Stimulated activated naive CD8-positive, alpha-beta T cell treated with anti-CD3 and anti-CD28 coated beads, Interleukin-15, amount 100 ng/mL, for 72 hours (primary cell): Measurements from ENCODE around the gene SLC9C2.
"Not testable (repeated sequence)": the region's sequence is repeated elsewhere in the genome, so short reads cannot be mapped to it uniquely, and the experiment has no call there.

ENCODE experiments used
- ATAC-seq: fragments of 150-1000 bp; cut with Tn5 transposase; 2 replicates; pipeline ENCODE4 v1.10.0; 2021; ENCODE audit warnings: mild to moderate bottlenecking, moderate library complexity
- DNase-seq, 2 donors: peaks; one replicate each; pipeline ENCODE4 v3.0.0; 2021 to 2022
- H3K27ac Mint-ChIP-seq, 2 donors: one replicate each; pipeline ENCODE4 v1.8.0; 2022; ENCODE audit warnings: mild to moderate bottlenecking in 2 of 2, mixed read lengths in 2 of 2, moderate library complexity in 2 of 2
- H3K27me3 Mint-ChIP-seq: one replicate; pipeline ENCODE4 v1.8.0; 2022; ENCODE audit warnings: mixed read lengths
- H3K4me1 Mint-ChIP-seq: one replicate; pipeline ENCODE4 v1.8.0; 2022; ENCODE audit warnings: mild to moderate bottlenecking, mixed read lengths
- H3K4me3 Mint-ChIP-seq, 2 donors: one replicate each; pipeline ENCODE4 v1.8.0; 2022; ENCODE audit warnings: mild to moderate bottlenecking in 2 of 2, mixed read lengths in 2 of 2, moderate library complexity in 1 of 2
- H3K9me3 Mint-ChIP-seq, 2 donors: one replicate each; pipeline ENCODE4 v1.8.0; 2022; ENCODE audit warnings: mixed read lengths in 2 of 2

Gene SLC9C2

DNA sequence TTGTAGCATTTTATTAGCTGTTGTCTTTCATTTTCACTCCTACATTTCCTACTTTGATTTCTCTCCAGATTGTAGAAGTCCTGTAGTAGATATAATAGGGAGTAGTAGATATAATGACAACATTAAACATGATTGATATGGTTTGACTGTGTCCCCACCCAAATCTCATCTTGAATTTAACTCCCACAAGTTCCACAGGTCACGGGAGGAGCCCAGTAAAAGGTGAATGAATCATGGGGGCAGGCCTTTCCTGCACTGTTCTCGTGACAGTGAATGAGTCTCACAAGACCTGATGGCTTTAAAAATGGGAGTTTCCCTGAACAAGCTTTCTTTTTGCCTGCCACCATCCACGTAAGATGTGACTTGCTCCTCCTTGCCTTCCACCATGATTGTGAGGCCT lies 133.2 kb downstream of the SLC9C2 start:
- peaks cover 21% of the 10 kb centered on the region for H3K4me1 Mint-ChIP-seq
- DNase-seq (no peak), ATAC-seq (no peak)
- no peak overlapping the region for H3K4me3 Mint-ChIP-seq
- no peaks in the 10 kb centered on the region for H3K27me3 Mint-ChIP-seq
- H3K27ac Mint-ChIP-seq, result peak overlapping the region in 1 of 2 donors; percentile 81
- H3K9me3 Mint-ChIP-seq, result peaks cover 43 to 52% of the 10 kb centered on the region in 2 donors

DNA sequence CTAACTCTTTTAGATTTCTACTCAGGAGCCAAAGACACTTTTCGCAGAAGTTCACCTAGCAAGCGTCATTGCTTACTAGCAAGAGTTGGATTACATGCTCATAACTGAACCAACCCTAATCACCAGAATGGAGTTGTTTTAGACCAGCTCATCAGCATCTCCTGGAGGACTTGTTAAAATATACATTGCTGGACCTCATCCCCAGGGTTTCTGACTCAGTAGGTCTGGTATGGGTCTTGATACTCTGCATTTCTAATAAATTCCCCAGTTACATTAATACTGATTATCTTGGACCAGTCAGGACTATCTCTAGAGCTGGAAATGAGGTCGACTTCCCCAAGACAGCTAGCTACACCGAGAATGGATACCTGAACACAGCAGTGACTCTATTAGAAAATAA lies 135.4 kb downstream of the SLC9C2 start:
- no peak for DNase-seq

DNA sequence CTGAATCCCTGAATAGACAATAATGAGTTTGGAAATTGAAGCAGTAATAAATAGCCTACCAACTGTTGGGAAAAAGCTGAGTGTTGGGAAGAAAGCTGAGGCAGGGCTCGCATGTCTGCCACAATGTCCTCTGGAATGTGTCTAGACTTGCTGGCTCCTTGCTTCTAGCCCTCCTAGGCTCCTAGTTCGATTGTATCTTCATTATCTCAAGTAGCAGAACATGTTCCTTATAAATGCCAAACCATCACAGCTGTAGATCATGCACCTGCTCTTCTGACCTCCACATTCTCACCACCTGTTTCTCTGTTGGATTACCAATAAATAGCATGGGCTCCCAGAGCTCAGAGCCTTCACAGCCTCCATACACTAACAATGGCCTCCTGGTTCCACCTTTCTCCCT lies 138.7 kb downstream of the SLC9C2 start:
- H3K4me1 Mint-ChIP-seq, result peaks cover 23% of the 10 kb centered on the region
- not testable (repeated sequence) for H3K27ac Mint-ChIP-seq, DNase-seq, H3K4me3 Mint-ChIP-seq, H3K27me3 Mint-ChIP-seq, ATAC-seq
- H3K9me3 Mint-ChIP-seq, result peaks cover 36 to 54% of the 10 kb centered on the region in 2 donors

More for the DNA sequence above, 135.4 kb downstream of the SLC9C2 start:
- peaks cover 56 to 71% of the 10 kb centered on the region in 2 donors for H3K9me3 Mint-ChIP-seq
- peaks cover 6% of the 10 kb centered on the region for H3K4me1 Mint-ChIP-seq
- no peaks in the 10 kb centered on the region for H3K27me3 Mint-ChIP-seq
- no peak for ATAC-seq
- no peak overlapping the region for H3K27ac Mint-ChIP-seq
- H3K4me3 Mint-ChIP-seq, result no peak overlapping the region

DNA sequence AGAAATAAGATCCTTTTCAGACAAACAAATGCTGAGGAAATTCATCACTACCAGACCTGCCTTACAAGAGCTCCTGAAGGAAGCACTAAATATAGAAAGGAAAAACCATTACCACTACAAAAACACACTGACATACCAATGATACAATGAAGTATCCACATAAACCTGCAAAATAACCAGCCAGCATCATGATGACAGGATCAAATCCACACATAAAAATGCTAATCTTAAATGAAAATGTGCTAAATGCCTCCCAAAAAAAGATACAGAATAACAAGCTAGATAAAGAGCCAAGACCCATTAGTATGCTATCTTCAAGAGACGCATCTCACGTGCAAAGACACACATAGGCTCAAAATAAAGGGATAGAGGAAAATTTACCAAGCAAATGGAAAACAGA lies 140.2 kb downstream of the SLC9C2 start:
- not testable (repeated sequence) for H3K27ac Mint-ChIP-seq, DNase-seq, H3K4me3 Mint-ChIP-seq, ATAC-seq, H3K27me3 Mint-ChIP-seq
- Mint-ChIP-seq H3K4me1 (peaks cover 23% of the 10 kb centered on the region), H3K9me3 (peaks cover 30 to 47% of the 10 kb centered on the region in 2 donors)

DNA sequence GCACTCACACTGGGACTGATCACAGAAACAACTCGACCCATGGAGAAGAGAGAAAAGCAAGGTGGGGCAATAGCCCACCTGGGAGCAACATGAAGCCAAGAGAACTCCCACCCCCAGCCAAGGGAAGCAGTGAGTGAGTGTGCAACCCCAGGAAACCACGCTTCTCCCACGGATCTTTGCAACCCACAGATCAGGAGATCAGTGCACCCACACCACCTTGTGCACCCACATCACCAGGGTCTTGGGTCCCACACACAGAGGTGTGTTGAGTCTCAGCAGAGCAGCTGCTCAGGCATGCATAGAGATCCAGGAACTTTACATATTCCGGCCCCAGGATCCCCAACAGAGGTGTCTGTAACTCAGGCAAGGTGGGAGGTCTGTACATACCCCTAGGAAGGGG lies 143.0 kb downstream of the SLC9C2 start:
- H3K9me3 Mint-ChIP-seq, result peaks cover 21 to 30% of the 10 kb centered on the region in 2 donors
- DNase-seq (no peak), ATAC-seq (no peak)
- H3K4me1 Mint-ChIP-seq, result peaks cover 32% of the 10 kb centered on the region
- no peak overlapping the region for H3K27ac Mint-ChIP-seq
- H3K27me3 Mint-ChIP-seq, result no peaks in the 10 kb centered on the region
- H3K4me3 Mint-ChIP-seq, result no peak overlapping the region

DNA sequence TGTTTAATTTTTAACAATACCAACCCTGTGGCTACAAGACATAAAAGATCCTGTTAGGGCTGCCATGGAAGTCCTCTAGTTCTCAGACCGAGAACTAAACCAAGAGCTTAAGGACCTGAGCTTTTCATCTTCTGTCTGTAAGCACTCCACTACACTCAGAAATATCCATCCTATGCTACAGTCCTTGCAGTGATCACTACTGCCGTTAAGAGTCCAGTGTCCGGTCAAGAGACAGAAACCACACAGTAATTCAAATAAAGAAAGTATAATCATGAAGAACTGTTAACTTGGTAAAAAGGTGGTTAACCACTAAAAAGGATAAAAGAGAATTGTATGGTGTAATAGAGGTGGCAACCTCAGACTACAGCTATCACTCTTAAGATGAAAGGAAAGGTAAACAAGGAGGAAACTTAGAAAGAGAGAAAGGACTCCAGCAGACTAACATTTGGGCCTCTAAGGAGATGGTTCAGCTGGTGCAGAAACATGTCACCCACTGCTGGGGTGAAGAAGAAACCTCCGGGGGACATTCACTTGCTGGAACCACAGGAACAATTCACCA lies 147.8 kb downstream of the SLC9C2 start:
- H3K27ac Mint-ChIP-seq, result peak overlapping the region in 1 of 2 donors; percentile 75
- peaks cover 0 to 7% of the 10 kb centered on the region in 2 donors for H3K9me3 Mint-ChIP-seq
- H3K4me3 Mint-ChIP-seq, result peak overlapping the region; percentile 30 to 42
- H3K4me1 Mint-ChIP-seq, result peaks cover 33% of the 10 kb centered on the region
- ATAC-seq (peak; percentile 98), DNase-seq (peak in 1 of 2 donors; percentile 25)
- no peaks in the 10 kb centered on the region for H3K27me3 Mint-ChIP-seq

DNA sequence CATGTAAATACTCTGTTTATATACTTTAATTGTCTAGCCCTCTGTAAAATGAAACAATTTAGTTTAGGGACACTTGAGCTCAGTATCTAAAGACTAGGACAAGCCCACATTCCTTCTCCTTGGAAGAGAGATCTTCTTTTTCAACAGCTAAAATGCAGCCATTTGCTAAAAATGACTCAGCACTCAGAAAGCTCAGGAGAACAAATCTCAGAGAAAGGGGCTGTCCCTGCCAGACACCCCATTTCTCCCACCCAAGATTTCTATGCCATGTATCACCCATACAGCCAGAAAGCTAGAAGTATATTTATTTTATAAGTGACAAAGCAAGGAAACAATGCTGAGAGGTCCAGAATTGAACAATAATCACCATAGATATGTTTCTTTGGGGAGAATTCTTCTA lies 148.9 kb downstream of the SLC9C2 start:
- H3K4me1 Mint-ChIP-seq, result peaks cover 26% of the 10 kb centered on the region
- no peak for ATAC-seq
- no peak for DNase-seq
- peaks cover 0 to 7% of the 10 kb centered on the region in 2 donors for H3K9me3 Mint-ChIP-seq
- H3K27me3 Mint-ChIP-seq, result no peaks in the 10 kb centered on the region
- no peak overlapping the region for H3K4me3 Mint-ChIP-seq
- H3K27ac Mint-ChIP-seq, result no peak overlapping the region

DNA sequence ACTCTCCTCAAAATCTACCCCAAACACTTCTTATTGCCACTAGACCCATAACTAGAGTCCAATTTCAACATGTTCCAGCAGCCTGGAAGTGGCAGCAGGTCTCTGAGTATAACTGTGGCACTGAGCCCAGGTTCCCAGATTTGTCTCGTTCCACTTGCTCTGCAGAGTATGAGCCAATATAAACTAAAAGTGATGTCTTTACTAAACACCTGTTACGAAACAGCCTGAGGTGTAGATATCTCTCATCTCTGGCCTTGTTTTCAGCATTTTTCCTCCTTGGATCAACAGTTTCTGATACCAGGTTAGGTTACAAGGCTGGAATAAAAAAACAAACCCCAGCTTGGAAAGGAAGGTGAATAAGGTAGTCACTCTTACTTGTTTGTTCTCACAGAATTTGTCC lies 150.9 kb downstream of the SLC9C2 start:
- no peak overlapping the region for H3K27ac Mint-ChIP-seq
- H3K9me3 Mint-ChIP-seq, result peaks cover under 1 to 13% of the 10 kb centered on the region in 2 donors
- DNase-seq, result no peak
- no peaks in the 10 kb centered on the region for H3K27me3 Mint-ChIP-seq
- ATAC-seq, result no peak
- H3K4me3 Mint-ChIP-seq, result no peak overlapping the region
- peaks cover 26% of the 10 kb centered on the region for H3K4me1 Mint-ChIP-seq
